Measurements from ENCODE around the gene CCNQ.

CCNQ gene

DNA sequence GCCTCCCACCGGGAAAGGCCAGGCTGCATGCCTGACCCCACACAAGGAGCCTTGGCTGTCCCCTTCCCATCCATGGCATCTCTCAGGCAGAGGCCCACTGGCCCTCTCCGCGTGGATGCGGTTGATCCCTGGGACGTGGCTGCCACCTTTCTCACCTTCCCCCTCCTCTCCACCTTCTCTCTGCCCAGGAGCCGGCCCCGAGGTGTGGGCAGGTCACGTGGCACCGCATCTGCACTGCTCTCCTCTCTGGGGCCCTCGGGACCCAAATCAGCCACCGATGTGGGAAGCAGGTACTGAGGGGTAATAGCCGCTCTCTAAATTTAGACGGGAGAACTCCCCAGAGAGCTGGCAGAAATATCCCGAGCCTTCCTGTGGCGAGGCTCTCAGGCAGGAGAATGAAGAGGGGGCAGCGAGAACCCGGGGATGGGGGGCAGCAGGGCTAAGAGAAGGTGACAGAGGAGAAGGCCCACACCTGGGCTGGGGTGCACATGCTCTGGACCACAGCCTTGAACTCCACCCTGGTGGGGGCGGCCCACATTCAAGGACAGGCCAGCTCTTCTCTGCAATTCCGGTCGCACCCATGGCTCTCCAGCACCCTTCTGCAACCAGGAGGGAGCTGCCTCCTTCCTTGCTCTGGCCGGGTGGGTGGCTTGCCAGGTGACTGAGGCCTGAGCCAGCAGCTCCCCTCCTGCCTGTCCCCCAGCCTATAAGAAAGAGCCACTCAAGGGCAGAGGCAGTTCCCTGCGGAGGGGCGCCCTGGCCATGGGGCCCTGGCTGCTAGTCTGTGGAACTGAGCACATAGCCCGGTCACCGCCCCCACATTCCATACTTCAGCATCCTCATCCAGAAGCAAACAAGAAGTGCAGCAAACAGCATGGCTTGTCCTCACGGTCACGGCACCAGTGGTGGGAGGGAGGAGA lies 38.4 kb upstream of the CCNQ start:
- no peak for DNase-seq (ENCODE audit: low read depth)

DNA sequence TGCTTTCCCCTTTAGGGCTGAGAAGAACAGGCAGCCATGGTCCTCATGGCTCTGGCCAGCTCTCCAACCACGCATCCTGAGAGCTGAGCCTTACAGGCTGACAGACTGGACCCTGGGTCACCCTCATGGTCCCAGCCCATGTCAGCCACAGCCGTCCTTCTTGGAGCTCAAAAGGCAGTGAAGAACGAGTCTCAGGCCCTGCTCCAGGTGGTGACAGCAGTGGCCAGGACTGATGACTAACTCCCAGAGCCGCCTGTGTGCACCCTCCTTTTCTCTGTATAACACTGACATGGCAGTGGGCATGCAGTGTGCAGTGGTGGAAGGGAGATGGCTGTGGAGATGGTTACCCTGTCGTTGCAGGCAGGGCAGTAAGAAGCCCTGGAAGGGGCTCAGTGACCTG lies 37.8 kb upstream of the CCNQ start:
- DNase-seq (ENCODE audit: low read depth): no peak

DNA sequence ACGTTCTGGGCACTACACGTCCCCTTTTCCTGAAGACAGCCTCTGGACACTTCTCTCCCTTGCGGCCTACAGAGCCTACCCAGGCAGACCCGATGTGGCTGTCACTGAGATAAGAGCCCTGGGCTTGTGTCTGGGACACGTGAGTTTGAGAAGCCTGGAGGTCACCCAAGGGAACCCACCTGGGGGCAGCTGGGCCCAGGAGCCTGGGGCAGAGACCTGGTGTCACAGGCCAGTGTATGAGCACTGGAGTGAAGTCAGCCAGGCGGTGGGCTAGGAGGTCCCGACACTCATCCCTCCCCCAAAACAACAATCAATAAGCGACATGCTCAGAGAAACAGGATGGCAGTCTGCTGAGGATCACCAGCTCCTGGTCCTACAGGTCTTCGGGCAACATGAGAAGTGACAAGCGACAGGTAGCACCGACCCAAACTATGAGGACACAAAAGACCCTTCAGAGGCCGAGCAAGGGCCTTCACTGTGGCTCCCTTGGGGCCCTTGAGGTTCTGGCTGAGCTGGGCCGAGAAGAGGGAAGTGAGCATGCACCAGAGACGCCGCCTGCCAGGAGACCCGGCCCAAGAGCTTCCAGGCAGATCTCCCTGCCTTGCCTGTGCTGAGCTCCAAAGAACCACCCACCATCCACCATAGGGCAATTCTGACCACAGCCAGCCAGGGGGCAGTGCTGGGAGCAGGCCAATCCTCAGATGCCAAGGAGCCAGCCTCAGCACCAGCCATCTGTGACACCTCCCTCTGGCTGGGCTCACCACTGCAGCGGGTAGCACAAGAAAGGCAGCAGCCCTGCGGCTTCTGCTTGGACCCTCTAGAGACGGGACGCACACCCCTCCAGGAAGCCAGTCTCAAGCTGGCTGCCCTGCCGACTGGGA lies 37.1 kb upstream of the CCNQ start:
- peak; percentile 47 for DNase-seq (ENCODE audit: low read depth)

DNA sequence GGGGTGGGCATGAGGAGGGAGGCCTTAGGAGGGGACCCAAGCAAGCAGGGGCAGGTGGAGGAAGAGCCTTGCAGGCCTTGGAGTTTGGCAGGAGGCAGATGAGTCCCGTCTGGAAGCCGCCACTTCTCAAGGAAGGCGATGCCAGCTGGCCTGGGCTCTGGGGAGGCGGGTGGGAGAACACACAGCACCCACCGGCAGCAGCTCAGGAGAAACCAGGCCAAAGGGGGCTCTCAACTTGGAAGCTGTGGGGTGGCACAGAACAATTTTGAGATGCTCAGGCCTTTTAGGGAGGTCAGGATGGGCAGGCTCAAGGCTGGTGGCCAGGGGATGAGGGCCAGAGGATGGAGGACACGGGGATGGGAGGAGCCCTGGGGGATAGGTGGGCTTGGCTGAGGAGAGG lies 36.4 kb upstream of the CCNQ start:
- DNase-seq (ENCODE audit: low read depth): no peak

DNA sequence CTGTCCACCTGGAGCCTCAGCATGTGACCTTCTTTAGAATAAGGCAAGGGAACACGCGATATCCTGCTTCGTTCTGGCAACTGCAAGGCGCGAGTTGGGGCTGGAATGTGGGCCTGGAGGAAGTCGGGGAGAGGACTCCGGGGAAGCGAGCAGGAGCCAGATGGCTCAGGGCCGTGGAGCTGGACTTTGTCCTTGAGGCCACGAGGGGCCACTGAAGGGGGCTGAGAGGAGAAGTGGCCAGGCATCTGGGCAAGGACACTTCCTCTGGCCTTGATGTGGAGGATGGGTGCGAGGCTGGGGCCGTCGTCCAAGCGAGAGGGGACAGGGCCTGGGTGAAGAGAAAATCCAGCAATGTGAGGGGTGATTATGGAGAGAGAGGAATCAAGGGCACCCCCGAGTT lies 35.9 kb upstream of the CCNQ start:
- DNase-seq (ENCODE audit: low read depth): no peak

DNA sequence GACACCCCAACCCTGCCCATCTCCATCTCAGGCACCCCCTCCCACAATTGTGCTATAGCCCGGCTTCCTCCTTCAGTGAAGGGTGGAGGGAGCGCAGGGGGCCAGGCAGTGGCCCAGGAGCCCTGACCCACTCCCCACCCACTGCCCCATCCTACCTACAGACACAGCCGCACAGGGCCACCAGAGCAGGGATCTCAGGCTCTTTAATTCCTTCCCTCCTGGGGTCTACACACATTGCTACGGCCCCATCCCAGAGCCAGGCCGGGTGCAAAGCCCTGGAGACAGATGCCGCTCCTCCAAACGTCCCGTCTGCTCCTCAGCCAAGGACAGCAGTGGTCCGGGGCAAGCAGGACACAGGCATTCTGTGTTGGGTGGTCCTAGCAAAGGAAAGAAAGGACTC lies 35.3 kb upstream of the CCNQ start:
- DNase-seq (ENCODE audit: low read depth): no peak

DNA sequence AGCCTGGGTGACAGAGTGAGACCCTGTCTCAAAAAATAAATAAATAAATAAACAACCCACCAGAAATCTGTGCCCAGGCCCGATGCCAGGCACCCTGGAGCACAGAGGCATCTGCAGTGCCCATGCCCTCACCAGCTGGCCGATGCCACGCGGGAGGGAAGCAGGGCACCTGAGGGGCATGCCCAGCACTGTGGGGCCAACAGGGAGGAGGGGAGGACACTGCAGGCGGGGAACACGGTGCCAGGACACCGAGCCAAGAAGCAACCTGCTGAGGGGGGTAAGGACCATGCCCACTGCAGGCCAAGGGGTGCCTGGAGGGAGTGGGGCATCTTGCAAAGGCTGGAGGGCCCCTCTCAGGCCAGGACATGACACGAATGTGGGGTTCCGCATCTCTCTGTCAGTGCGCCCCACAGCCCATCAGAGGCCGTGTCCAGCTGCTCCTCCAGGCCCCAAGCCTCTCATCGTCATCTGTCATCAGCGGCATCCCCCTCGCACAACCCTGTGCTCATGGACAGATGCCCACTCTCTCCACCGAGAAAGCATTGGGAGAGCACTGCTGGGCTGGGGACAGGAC lies 34.8 kb upstream of the CCNQ start:
- DNase-seq (ENCODE audit: low read depth): no peak

DNA sequence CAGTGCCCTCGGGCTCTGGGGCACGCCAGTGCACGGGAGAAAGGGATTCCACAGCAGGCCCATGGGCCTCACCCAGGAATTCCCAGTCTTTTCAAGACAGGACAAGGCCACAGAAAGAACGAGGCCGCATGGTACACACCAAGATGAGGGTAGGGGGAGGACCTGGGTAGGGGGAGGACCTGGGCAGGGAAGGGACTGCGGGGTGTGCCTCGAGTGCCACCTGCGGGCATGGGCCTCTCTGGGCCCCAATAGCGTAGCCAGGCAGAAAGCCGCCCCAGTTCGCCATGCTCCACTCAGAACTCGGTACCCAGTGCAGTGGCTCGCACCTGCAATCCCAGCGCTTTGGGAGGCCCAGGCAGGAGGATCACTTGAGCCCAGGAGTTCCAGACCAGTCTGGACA lies 34.1 kb upstream of the CCNQ start:
- no peak for DNase-seq (ENCODE audit: low read depth)

DNA sequence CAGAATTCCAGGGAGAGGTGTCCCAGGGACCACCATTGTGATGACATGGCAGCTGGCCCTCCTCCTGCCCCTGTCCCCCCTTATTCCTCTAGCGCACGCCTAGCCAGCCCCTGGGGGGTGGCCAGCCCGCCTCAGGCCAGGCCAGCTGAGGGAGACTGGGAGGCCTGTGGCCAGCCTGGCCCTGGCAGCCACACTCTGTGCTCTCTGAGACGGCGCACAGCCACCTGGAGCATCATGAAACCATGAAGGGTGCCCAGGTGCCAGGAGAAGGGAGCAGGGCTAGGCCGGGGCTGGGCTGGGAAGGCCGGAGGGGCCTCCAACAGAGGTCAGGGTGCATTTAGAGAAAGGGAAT lies 33.6 kb upstream of the CCNQ start:
- no peak for DNase-seq (ENCODE audit: low read depth)

DNA sequence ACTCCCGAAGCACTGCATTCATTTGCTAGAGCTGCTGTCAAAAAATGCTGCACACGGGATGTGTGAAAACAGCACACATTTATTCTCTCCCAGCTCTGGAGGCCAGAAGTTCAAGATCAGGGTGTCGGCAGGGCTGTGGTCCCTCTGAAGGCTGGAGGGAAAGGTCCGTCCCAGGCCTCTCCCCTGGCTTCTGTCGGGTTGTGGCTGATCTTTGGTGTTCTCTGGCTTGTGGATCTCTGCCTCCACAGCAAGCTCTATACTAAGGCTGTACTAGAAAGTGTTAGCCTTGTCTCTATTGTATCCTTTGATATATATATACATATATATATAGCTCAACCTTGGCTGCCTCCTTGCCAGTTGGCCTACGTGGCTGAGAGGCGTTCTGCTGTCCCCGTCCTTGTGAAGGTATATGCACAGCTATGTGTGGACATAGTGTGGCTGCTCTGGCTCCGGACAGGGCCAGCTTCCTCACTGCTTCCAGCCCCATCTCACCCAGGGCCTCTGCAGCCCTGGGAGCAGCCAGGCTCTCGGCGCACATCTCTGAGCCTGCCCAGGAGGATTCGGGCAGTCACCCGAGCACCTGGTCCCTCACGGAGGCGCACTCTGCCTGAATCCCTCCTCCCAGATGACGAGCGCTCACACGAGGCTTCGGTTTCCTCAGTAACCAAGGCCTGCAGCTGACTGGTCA lies 33.1 kb upstream of the CCNQ start:
- no peak for DNase-seq (ENCODE audit: low read depth)

DNA sequence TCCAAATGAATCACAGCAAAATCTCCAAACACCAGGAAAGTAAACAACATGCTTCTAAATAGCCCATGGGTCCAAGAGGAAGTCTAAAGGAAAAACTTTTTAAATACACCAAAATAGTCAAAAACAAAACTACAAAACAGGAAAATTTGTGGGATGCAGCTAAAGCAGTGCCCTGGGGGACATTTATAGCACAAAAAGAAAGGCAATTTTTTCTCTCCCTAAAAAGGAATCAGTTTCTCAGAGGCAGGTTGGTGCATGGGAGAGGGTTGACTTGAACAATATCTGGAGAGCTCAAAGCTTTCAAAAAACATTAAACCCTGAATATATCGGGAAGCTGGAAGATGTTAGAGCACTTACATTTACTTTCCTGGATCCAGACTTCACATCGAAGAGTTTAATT lies 32.4 kb upstream of the CCNQ start:
- no peak for DNase-seq (ENCODE audit: low read depth)

DNA sequence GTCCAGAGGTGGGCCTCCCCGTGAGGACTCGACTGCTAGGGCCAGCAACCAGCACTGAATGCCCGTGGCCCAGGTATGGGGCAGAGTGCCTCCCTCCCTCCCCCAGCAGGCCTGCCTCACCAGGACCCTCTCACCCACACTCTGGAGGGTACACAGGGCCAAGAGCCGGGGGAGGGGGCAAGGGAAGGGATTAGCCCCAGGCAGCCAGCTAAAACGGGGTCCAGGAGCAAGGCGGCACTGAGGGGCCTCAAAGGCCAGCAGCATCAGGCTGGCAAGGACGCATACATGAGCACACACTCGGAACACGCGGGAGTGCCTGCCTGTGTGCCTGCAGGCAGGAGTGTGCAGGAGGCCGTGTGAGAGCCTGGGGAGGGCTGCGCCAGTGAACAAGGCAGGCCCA lies 29.7 kb upstream of the CCNQ start:
- no peak for DNase-seq (ENCODE audit: low read depth)

DNA sequence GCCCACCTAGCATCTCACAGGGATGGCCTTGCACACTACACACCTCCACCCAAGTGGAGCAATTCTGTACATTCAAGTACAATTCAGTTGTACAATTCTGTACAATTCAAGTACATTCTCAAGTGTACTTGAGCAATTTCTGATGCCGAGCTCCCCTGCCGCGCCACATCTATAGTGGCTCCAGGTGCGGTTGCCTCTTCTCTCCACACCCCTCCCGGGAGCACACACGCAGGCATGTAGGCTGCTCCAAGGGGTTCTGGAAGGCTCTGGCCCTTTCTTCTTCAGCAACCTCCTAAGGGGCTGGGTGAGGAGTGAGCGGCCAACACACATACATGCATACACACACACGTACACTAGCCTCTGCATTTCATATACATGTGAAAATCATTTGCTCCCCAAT lies 29.2 kb upstream of the CCNQ start:
- DNase-seq (ENCODE audit: low read depth): no peak

DNA sequence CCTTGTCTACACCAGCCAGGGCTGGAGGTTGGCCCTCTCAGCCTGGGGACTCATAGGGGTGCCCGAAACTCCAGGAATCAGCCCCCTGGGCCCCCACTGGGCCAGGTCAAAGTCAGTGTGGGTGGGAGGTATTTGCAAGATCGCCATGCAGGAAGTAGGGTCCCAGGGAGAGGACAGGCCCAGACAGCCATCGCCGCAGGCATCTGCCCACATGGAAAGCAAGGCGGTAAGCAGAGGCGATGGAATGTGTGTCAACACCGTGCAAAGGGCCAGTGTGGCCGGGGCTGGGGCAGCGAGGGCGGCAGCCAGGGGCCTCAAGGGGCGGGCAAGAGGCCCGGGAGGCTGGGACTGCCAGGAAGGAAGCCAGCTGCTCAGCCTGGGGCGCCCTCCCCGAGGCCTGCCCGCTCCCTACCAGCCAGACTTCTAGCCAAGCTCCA lies 28.8 kb upstream of the CCNQ start:
- no peak for DNase-seq (ENCODE audit: low read depth)

DNA sequence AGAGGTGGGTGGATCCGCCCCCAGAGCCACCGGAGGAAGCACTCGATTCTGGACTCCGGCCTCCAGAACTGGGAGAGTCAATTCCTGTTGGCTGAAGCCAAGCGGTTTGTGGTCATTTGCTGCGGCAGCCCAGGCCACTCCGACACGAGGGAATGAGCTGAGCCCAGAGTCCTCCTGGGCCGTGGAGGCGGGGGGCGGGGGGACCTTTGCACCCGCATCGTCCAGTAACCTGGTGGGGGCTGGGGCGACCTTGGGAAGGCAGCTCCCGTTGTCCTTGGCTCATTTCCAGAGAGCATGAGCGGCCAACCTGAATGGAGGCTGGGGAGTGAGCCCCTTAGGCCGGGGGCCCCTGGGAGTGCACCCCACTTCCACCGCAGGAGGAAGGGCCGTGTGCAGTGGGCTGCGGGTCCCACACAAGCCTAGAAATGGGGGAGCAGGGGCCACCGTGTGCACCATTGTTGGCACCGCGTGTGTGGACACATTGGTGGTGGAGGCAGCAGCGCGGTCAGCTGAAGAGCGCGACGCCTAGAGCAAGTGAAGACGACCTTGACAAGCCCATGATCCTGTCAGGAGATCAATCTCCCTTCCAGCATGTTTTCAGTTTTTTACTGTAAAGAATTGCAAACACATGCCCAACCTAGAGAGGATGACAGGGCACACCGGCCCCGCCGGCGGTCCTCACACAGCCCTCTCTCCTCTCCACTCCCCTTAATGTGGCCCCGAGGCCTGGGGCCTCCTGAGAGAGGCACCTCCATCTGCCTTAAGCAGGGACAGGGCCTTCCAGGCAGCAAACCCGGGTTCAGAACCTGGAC lies 28.1 kb upstream of the CCNQ start:
- no peak for DNase-seq (ENCODE audit: low read depth)

DNA sequence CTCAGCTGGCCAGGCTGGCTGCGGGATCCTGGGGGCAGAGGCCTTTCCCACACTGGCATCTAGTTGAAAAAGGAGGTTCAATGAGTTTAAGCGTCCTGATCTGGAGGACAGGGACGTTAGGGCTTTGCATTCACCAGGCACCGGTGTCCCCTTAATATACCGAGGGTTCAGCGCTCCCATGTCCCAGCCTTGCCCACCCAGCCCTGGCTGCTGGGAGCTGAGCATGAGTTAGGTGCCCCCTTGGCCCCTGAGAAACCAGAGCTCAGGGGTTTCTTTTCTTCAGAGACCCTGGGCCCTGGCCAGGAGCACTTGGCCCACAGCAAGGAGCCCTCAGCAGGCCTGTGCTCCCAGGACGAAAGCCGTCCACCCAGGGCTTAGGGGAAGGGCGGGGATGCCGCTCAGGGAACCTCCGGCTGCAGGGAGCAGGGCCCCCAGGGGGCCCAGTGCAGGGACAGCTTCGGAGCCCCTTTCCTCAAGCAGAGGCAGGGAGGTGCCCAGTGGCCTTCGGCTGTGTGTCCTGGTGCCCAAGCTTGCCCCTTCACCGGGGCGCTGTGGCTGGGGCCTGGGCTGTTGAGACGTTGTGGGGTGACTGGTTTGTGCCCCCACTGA lies 27.2 kb upstream of the CCNQ start:
- no peak for DNase-seq (ENCODE audit: low read depth)

DNA sequence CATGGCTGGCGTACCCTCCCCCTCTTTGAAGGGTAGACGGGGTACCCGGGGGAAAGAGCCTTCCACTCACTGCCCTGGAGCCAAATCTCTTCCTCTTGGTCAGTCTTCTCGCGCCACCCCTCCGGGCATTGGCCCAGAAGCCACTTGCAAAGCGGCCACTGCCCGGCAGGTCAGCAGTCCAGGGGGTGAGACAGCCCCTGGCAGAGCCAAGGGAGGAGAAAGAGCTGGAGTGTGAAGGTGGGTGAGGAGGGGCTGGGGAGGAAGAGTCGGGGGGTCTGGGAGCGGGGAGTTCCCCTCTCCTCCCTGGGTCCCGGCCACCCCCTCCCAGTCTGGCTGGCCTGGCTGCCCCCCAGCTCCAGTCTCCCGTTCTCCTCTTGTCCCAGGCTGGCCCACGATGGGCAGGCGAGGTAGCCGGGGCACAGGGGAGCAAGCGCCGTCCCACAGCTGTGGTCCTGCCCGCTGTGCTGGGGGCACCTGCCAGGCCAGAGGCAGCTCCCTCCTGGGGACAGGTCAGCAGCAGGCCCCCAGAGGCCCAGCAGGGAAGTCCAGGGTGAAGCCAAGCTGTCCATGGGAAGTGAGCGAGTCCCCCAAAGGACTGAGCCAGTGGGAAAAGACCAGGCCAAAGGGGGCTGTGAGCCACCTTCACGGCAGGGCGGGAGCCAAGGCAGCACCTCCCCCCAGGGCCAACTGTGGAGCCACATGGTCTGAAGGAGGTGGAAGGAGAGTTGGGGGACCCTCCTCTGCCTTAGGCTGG lies 26.5 kb upstream of the CCNQ start:
- DNase-seq (ENCODE audit: low read depth): no peak

DNA sequence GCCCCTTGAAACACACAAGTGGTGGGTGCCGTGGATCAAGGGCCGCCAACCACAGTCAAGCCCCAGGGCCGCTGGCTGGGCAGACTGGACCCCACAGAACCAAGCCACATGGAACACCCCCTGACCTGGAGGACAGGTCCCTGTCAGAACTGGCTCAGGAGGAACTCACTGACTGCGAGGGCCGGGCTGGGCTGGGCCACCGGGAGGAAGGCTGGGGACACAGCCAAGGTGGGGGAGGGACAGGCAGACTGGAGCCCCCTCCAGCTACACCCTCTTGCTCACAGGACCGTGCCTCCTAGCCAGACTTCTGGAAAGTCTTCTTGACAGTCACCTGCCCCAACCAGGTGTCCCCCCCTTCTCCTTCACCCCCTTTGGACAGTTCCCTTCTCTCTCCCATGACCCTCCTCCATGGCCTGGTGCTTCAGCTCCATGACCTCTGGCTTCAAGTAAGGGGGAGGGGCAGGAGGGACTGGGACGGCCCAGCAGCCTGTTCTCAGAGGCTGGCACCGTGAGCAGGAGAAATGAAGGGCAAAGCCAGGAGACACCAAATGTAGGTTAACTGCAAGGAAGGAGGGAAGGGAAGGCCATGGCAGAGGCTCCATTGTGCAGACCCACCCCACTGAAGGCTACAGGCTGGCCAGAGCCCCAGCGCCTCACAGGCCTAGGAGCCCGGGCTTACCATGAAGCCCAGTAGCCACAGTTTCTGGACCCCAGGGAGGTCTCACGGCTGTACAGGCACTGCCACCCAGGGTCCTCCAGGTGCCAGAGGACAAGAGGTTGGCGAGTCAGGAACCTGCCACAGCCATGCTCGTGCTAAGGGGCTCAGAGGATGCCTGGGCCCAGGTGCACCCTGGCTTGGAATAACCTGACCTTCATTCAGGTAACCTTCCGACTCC lies 25.5 kb upstream of the CCNQ start:
- no peak for DNase-seq (ENCODE audit: low read depth)

DNA sequence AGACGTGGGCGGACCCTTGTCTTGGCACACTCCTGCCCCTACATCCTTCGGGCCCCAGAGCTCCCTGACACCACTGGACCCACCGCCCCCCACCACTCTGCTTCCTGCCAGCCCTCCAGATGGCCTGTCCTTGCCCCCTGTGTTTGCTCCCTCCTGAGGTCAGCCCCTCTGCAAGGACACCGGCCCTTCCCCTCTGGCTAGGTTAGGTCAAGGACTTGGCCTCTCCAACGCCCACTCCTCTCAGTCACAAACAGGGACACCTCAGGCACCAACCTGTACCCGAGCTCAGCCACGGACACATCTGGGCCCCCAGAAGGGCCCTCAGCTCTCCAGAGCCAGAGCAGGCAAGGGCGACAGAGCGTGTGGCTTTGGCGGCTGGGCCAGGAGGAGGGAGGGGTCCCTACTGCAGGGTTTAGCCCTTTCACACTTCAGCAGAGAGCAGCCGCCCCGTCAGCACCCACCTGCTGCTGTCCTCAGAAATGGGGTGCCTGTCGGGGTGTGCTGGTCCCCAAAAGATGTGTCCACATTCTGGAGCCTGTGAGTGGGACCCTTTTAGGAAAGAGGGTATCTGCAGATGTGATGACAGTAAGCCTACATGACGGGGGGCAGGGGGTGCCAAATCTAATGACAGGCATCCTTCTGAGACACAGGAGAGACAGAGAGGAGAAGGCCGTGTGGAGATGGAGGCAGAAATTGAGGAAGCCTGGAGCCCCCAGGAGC lies 24.5 kb upstream of the CCNQ start:
- no peak for DNase-seq (ENCODE audit: low read depth)

Data from ELR (cell line).